Natural killer cell treated with Interleukin-12 subunit alpha and Interleukin-12 subunit beta and Interleukin-15 and Interleukin-18, amount 100 ng/mL, for 72 hours (primary cell): ENCODE results near the gene GSTP1. TPM values are rescaled to one million over a fixed set of nuclear protein-coding genes. Genes with fewer than 3 reads are reported as not detected.
"Not testable (repeated sequence)": the region's sequence is repeated elsewhere in the genome, so short reads cannot be mapped to it uniquely, and the experiment has no call there.

Experiments used
- ATAC-seq, 2 donors: fragments of 150-1000 bp; cut with Tn5 transposase in 1 of 2; sonication (Bioruptor Pico), chemical (Tn5 transposase) in 1 of 2; 2 replicates each; pipeline ENCODE4 v1.10.0; 2021
- DNase-seq: peaks from one replicate; pipeline ENCODE4 v3.0.0; 2022; ENCODE audit warnings: low spot score
- H3K27ac Mint-ChIP-seq, 2 donors: 1 replicate in 1 of 2; 2 replicates in 1 of 2; pipeline ENCODE4 v1.8.0; 2022; ENCODE audit warnings: mixed read lengths in 2 of 2, mild to moderate bottlenecking in 1 of 2, moderate library complexity in 1 of 2
- H3K27me3 Mint-ChIP-seq, 2 donors: 1 replicate in 1 of 2; 2 replicates in 1 of 2; pipeline ENCODE4 v1.8.0; 2022; ENCODE audit warnings: mixed read lengths in 2 of 2
- H3K36me3 Mint-ChIP-seq: one replicate; pipeline ENCODE4 v1.8.0; 2022; ENCODE audit warnings: mixed read lengths
- H3K4me1 Mint-ChIP-seq, 2 donors: 1 replicate in 1 of 2; 2 replicates in 1 of 2; pipeline ENCODE4 v1.8.0; 2022; ENCODE audit warnings: low read depth in 2 of 2, mixed read lengths in 2 of 2, mild to moderate bottlenecking in 1 of 2
- H3K4me3 Mint-ChIP-seq: one replicate; pipeline ENCODE4 v1.8.0; 2022; ENCODE audit warnings: mixed read lengths
- H3K9me3 Mint-ChIP-seq: 2 replicates; pipeline ENCODE4 v1.8.0; 2022; ENCODE audit warnings: mixed read lengths
- total RNA-seq, 2 donors: library from RNA; stranded (reverse); gene quantifications; one replicate each; pipeline ENCODE4 v1.2.3, GENCODE V29; 2022

The GSTP1 gene
- 100 to 1,000 TPM; 539 to 557 TPM for total RNA-seq

DNA sequence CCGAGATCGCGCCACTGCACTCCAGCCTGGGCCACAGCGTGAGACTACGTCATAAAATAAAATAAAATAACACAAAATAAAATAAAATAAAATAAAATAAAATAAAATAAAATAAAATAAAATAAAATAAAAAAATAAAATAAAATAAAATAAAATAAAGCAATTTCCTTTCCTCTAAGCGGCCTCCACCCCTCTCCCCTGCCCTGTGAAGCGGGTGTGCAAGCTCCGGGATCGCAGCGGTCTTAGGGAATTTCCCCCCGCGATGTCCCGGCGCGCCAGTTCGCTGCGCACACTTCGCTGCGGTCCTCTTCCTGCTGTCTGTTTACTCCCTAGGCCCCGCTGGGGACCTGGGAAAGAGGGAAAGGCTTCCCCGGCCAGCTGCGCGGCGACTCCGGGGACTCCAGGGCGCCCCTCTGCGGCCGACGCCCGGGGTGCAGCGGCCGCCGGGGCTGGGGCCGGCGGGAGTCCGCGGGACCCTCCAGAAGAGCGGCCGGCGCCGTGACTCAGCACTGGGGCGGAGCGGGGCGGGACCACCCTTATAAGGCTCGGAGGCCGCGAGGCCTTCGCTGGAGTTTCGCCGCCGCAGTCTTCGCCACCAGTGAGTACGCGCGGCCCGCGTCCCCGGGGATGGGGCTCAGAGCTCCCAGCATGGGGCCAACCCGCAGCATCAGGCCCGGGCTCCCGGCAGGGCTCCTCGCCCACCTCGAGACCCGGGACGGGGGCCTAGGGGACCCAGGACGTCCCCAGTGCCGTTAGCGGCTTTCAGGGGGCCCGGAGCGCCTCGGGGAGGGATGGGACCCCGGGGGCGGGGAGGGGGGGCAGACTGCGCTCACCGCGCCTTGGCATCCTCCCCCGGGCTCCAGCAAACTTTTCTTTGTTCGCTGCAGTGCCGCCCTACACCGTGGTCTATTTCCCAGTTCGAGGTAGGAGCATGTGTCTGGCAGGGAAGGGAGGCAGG lies at the start of gene GSTP1:
Gene GSTP1, plus strand, starts transcription at position 566 of the 958 bp plus-strand sequence. Its CDS starts 32 bp downstream, at position 598.
- Mint-ChIP-seq H3K4me1 (peaks cover 62 to 68% of the 10 kb centered on the region in 2 donors), H3K4me3 (peak within 1 kb of the TSS; percentile 92), H3K27me3 (no peaks in the 10 kb centered on the region), H3K27ac (peak within 1 kb of the TSS; percentile 58 to 78), H3K9me3 (no peaks in the 10 kb centered on the region), H3K36me3 (peaks cover 20% of the 10 kb centered on the region)
- ATAC-seq (peak; percentile 96 to 97), DNase-seq (peak; percentile 91)

- H3K9me3 Mint-ChIP-seq = peaks cover 5% of the 10 kb centered on the region
- H3K27ac Mint-ChIP-seq = no peak overlapping the region
- ATAC-seq (no peak), DNase-seq (no peak)
- H3K4me3 Mint-ChIP-seq = no peak overlapping the region
- peaks cover 4 to 5% of the 10 kb centered on the region in 2 donors for H3K27me3 Mint-ChIP-seq
- peaks cover 3% of the 10 kb centered on the region in 2 donors for H3K4me1 Mint-ChIP-seq
- H3K36me3 Mint-ChIP-seq = peaks cover 10% of the 10 kb centered on the region
Measured at GRCh38 chr11:67534070-67534679, 49.4 kb upstream of the GSTP1 start.

DNA sequence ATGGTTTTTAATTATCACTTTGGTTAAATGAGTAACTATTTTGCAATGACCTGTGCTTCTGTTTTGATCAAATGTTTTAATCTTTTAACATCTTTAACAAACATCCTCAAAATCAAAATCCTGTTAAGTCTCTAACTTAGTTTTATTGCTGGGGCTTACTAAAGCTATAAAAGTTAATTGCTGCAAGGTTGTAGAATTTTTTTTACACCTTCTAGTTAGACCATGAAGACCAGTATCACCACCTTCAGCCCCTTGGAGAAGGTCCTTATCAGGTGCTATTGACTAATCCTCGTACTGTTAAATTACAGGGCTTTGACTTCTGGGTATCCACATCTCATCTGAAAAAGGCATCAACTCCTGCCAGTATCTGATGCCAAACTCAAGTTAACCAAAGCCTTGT lies 48.1 kb upstream of the GSTP1 start:
- Mint-ChIP-seq H3K27ac (no peak overlapping the region), H3K9me3 (peaks cover 5% of the 10 kb centered on the region), H3K36me3 (peaks cover 10% of the 10 kb centered on the region), H3K27me3 (peaks cover 0 to 3% of the 10 kb centered on the region in 2 donors), H3K4me1 (no peaks in the 10 kb centered on the region), H3K4me3 (no peak overlapping the region)
- DNase-seq (no peak), ATAC-seq (no peak)

- H3K4me1 Mint-ChIP-seq = no peaks in the 10 kb centered on the region
- peaks cover 5% of the 10 kb centered on the region for H3K9me3 Mint-ChIP-seq
- no peak overlapping the region for H3K4me3 Mint-ChIP-seq
- DNase-seq = no peak
- H3K36me3 Mint-ChIP-seq = peaks cover 10% of the 10 kb centered on the region
- no peak overlapping the region for H3K27ac Mint-ChIP-seq
- no peak for ATAC-seq
- H3K27me3 Mint-ChIP-seq = peaks cover 0 to 3% of the 10 kb centered on the region in 2 donors
Measured at GRCh38 chr11:67538306-67538705, 45.3 kb upstream of the GSTP1 start.

DNA sequence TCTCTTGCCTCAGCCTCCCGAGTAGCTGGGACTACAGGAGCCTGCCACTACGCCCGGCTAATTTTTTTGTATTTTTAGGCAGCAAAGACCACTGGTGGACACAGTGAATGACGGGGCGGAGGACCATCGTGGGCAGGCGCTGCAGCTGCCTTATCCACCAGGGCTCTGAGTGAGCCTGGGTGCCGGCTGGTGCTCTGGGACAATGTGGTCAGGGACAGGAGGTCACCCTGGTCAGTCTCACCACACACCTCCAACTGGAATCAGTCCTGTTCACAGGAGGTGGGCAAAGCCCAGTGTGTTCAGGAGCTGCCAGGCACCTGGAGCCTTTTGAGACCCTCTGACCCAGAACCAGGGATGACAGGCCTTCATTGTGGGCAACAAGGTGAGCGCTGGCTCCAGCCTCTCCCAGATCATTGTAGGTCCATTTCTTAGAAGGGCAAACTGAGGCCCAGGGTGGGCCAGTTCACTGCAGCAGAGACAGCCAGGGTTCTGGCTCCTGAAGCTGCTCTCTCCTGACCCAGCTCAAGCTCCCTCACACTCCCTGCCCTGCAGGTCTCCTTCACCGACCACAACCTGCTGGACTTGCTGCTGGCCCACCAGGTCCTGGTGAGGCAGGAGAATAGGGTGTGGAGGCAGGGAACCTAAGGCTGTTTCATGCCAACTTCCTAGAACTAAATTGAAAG lies 44.6 kb upstream of the GSTP1 start:
- peaks cover 6% of the 10 kb centered on the region for H3K36me3 Mint-ChIP-seq
- no peak overlapping the region for H3K27ac Mint-ChIP-seq
- no peak for ATAC-seq

GRCh38 chr11:67539550-67539949 lies 44.1 kb upstream of the GSTP1 start:
- Mint-ChIP-seq H3K9me3 (no peaks in the 10 kb centered on the region), H3K27ac (no peak overlapping the region), H3K27me3 (no peaks in the 10 kb centered on the region)

More for the DNA sequence above, 44.6 kb upstream of the GSTP1 start:
- Mint-ChIP-seq H3K4me3 (no peak overlapping the region), H3K27me3 (no peaks in the 10 kb centered on the region), H3K4me1 (no peaks in the 10 kb centered on the region), H3K9me3 (peaks cover 1% of the 10 kb centered on the region)
- no peak for DNase-seq

GRCh38 chr11:67541198-67541597 lies 42.4 kb upstream of the GSTP1 start:
- Mint-ChIP-seq H3K4me1 (no peaks in the 10 kb centered on the region), H3K36me3 (no peaks in the 10 kb centered on the region), H3K4me3 (no peak overlapping the region), H3K9me3 (no peaks in the 10 kb centered on the region), H3K27me3 (no peaks in the 10 kb centered on the region), H3K27ac (no peak overlapping the region)
- no peak for DNase-seq
- no peak for ATAC-seq

More at GRCh38 chr11:67539550-67539949, 44.1 kb upstream of the GSTP1 start:
- Mint-ChIP-seq H3K4me3 (no peak overlapping the region), H3K4me1 (no peaks in the 10 kb centered on the region), H3K36me3 (peaks cover 1% of the 10 kb centered on the region)
- ATAC-seq = no peak
- no peak for DNase-seq

DNA sequence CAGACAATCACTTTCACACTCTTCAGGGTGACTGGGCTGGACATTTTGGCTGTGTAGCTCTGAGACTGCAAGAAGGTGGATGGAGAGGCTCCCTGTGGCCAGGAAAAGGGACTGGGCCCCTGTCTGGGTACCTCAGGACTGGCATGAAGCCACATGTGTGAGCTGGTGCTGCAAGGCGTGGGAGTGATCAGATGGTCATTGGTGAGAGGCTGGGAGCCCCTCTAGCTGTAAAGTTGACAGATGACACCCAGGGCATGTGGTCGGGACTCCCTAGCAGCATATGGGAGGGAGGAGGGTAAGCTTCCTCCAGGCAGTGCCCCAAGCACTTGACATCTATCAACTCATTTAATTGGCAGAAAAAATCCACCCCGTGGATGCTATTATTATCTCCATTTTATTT lies 41.4 kb upstream of the GSTP1 start:
- H3K4me3 Mint-ChIP-seq = no peak overlapping the region
- H3K27me3 Mint-ChIP-seq = no peaks in the 10 kb centered on the region
- no peaks in the 10 kb centered on the region for H3K9me3 Mint-ChIP-seq
- ATAC-seq (no peak), DNase-seq (no peak)
- no peaks in the 10 kb centered on the region for H3K36me3 Mint-ChIP-seq
- H3K4me1 Mint-ChIP-seq = no peaks in the 10 kb centered on the region
- H3K27ac Mint-ChIP-seq = no peak overlapping the region

GRCh38 chr11:67542971-67543370 lies 40.6 kb upstream of the GSTP1 start:
- Mint-ChIP-seq H3K36me3 (no peaks in the 10 kb centered on the region), H3K4me1 (no peaks in the 10 kb centered on the region), H3K27me3 (no peaks in the 10 kb centered on the region), H3K4me3 (no peak overlapping the region), H3K27ac (no peak overlapping the region), H3K9me3 (no peaks in the 10 kb centered on the region)
- no peak for DNase-seq
- ATAC-seq = no peak

DNA sequence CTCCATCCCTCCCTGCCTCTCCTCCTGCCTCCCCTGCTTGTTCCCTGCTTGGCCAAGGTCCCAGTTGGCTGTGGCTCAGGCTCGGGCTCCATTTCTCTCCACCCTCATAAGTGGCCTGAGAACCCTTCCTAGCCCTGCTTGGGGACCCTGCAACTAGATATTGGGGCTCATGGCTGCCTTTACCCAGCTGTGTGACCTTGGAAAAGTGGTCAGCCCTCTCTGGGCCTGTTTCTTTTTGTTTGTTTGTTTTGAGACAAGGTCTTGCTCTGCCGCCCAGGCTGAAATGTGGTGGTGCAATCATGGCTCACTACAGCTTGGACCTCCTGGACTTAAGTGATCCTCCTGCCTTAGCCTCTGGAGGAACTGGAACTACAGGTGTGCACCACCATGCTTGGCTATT lies 40.0 kb upstream of the GSTP1 start:
- H3K36me3 Mint-ChIP-seq = no peaks in the 10 kb centered on the region
- no peak overlapping the region for H3K4me3 Mint-ChIP-seq
- no peak for DNase-seq
- no peaks in the 10 kb centered on the region for H3K9me3 Mint-ChIP-seq
- no peaks in the 10 kb centered on the region for H3K27me3 Mint-ChIP-seq
- no peak overlapping the region for H3K27ac Mint-ChIP-seq
- H3K4me1 Mint-ChIP-seq = no peaks in the 10 kb centered on the region
- no peak for ATAC-seq

GRCh38 chr11:67544616-67545242 lies 38.9 kb upstream of the GSTP1 start:
- ATAC-seq (no peak), DNase-seq (no peak)
- Mint-ChIP-seq H3K9me3 (no peaks in the 10 kb centered on the region), H3K36me3 (no peaks in the 10 kb centered on the region), H3K4me1 (no peaks in the 10 kb centered on the region), H3K27me3 (no peaks in the 10 kb centered on the region), H3K27ac (no peak overlapping the region), H3K4me3 (no peak overlapping the region)

GRCh38 chr11:67545280-67545679 lies 38.3 kb upstream of the GSTP1 start:
- Mint-ChIP-seq H3K4me1 (no peaks in the 10 kb centered on the region), H3K4me3 (no peak overlapping the region), H3K36me3 (no peaks in the 10 kb centered on the region), H3K9me3 (no peaks in the 10 kb centered on the region), H3K27ac (no peak overlapping the region), H3K27me3 (peaks cover 0 to 2% of the 10 kb centered on the region in 2 donors)
- ATAC-seq (no peak), DNase-seq (no peak)

DNA sequence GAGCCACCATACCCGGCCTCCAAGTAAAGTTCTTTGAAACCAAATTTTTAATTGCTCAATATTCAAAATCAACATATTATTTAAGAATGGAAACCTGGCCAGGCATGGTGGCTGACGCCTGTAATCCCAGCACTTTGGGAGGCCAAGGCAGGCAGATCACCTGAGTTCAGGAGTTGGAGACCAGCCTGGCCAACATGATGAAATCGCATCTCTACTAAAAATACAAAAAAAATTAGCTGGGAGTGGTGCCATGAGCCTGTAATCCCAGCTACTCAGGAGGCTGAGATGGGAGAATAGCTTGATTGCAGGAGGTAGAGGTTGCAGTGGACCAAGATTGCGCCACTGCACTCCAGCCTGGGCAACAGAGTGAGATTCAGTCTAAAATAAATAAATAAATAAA lies 35.5 kb upstream of the GSTP1 start:
- H3K36me3 Mint-ChIP-seq, H3K9me3 Mint-ChIP-seq, H3K4me1 Mint-ChIP-seq, H3K4me3 Mint-ChIP-seq, ATAC-seq, H3K27me3 Mint-ChIP-seq, H3K27ac Mint-ChIP-seq, DNase-seq: not testable (repeated sequence)
